B cell (primary cell): ENCODE data around the gene BAHCC1. TPM values are rescaled to one million over a fixed set of nuclear protein-coding genes. Genes with fewer than 3 reads are reported as not detected.

Experiments used
- ATAC-seq: fragments of 200-7000 bp; cut with Tn5 transposase; one replicate; pipeline ENCODE4 v1.10.0; 2021; ENCODE audit warnings: low read depth, mild to moderate bottlenecking, moderate number of reproducible peaks, moderate library complexity
- CTCF ChIA-PET: fragments of 350-600 bp; sonication (Branson Sonifier 250); formaldehyde crosslinking; loops from one replicate; lab custom pipeline; 2021; ENCODE audit warnings: antibody characterized with exemption, inconsistent platforms; lab: Charles Lee
- POLR2A ChIA-PET: fragments of 350-600 bp; sonication (Branson Sonifier 250); formaldehyde crosslinking; loops from one replicate; lab custom pipeline; 2021; ENCODE audit warnings: antibody characterized with exemption; lab: Charles Lee
- DNase-seq: peaks from one replicate; pipeline ENCODE4 v3.0.0; 2013
- H2AFZ ChIP-seq: 2 replicates; pipeline ENCODE4 v1.6.1; 2012; ENCODE audit warnings: mild to moderate bottlenecking, low read depth, low read length; ENCODE audit not compliant: insufficient read depth, poor library complexity, severe bottlenecking
- H3K27ac ChIP-seq, 2 donors: 1 replicate in 1 of 2; 2 replicates in 1 of 2; pipeline ENCODE4 v1.5.1; 2012 to 2013; ENCODE audit warnings: low read length in 2 of 2, mild to moderate bottlenecking in 2 of 2, moderate library complexity in 1 of 2
- H3K27me3 ChIP-seq, 4 experiments: fragments of 200-600 bp in 1 of 4; sonication (generic) in 1 of 4; replicated peaks in 1 of 4; 1 replicate in 2 of 4; 2 replicates in 2 of 4; pipeline versions ENCODE4 v1.6.1 to v1.7.0; 2013 to 2016; ENCODE audit warnings: low read length in 3 of 4, mild to moderate bottlenecking in 2 of 4, mixed read lengths in 1 of 4, moderate library complexity in 1 of 4; ENCODE audit not compliant: insufficient read depth in 4 of 4, control insufficient read depth in 3 of 4; ENCODE audit errors: control extremely low read depth in 1 of 4
- H3K36me3 ChIP-seq, 2 experiments: replicated peaks in 1 of 2; 1 replicate in 1 of 2; 2 replicates in 1 of 2; pipeline versions ENCODE4 v1.6.1 to v1.7.1; 2013; ENCODE audit warnings: low read length in 1 of 2; ENCODE audit not compliant: insufficient read depth in 2 of 2, control insufficient read depth in 1 of 2; ENCODE audit errors: control extremely low read depth in 1 of 2, extremely low read depth in 1 of 2
- H3K4me1 ChIP-seq, 2 donors: fragments of 200-600 bp in 1 of 2; sonication (generic) in 1 of 2; 1 replicate in 1 of 2; 2 replicates in 1 of 2; pipeline versions ENCODE4 v1.5.1 to v1.6.1; 2013 to 2017; ENCODE audit warnings: low read length in 2 of 2; ENCODE audit not compliant: control insufficient read depth in 2 of 2, insufficient read depth in 2 of 2
- H3K4me2 ChIP-seq: replicated peaks from 2 replicates; pipeline ENCODE3; 2012; ENCODE audit warnings: mild to moderate bottlenecking, low read depth, low read length; ENCODE audit not compliant: poor library complexity, severe bottlenecking
- H3K4me3 ChIP-seq, 5 experiments: fragments of 200-600 bp in 1 of 5; sonication (generic) in 1 of 5; 1 replicate in 3 of 5; 2 replicates in 2 of 5; pipeline versions ENCODE4 v1.5.1 to v1.7.0; 2011 to 2016; ENCODE audit warnings: low read length in 4 of 5, mild to moderate bottlenecking in 4 of 5, low read depth in 2 of 5, control low read depth in 1 of 5, moderate library complexity in 1 of 5; ENCODE audit not compliant: insufficient read depth in 1 of 5; ENCODE audit errors: control extremely low read depth in 1 of 5, extremely low read depth in 1 of 5
- H3K79me2 ChIP-seq: fragments of 200-600 bp; sonication (generic); one replicate; pipeline ENCODE4 v1.6.0; 2016; ENCODE audit warnings: low read length; ENCODE audit not compliant: control insufficient read depth, insufficient read depth
- H3K9ac ChIP-seq: fragments of 200-600 bp; sonication (generic); 2 replicates; pipeline ENCODE4 v1.6.1; 2017; ENCODE audit warnings: mild to moderate bottlenecking, low read length, moderate library complexity
- H3K9me3 ChIP-seq, 3 donors: one replicate each; pipeline versions ENCODE4 v1.6.1 to v1.7.1; 2013; ENCODE audit warnings: low read length in 2 of 3; ENCODE audit not compliant: control insufficient read depth in 2 of 3, insufficient read depth in 1 of 3; ENCODE audit errors: control extremely low read depth in 1 of 3
- H4K20me1 ChIP-seq: 2 replicates; pipeline ENCODE4 v1.6.0; 2012; ENCODE audit warnings: mild to moderate bottlenecking, low read length; ENCODE audit not compliant: insufficient read depth, control insufficient read depth, poor library complexity, severe bottlenecking
- H3K27ac Mint-ChIP-seq: one replicate; pipeline ENCODE4 v1.8.0; 2021; ENCODE audit warnings: mixed read lengths
- H3K27me3 Mint-ChIP-seq: one replicate; pipeline ENCODE4 v1.8.0; 2021; ENCODE audit warnings: mixed read lengths
- H3K4me1 Mint-ChIP-seq: one replicate; pipeline ENCODE4 v1.8.0; 2021; ENCODE audit warnings: mixed read lengths
- H3K4me3 Mint-ChIP-seq: one replicate; pipeline ENCODE4 v1.8.0; 2021; ENCODE audit warnings: mixed read lengths
- H3K9me3 Mint-ChIP-seq: one replicate; pipeline ENCODE4 v1.8.0; 2022; ENCODE audit warnings: mixed read lengths; ENCODE audit not compliant: insufficient read depth
- CTCF ChIP-seq: fragments of 200-600 bp; IDR thresholded peaks from one replicate; pipeline ENCODE4 v1.8.0; 2022; ENCODE audit warnings: antibody characterized with exemption, mild to moderate bottlenecking
- EZH2 ChIP-seq: IDR thresholded peaks from 2 replicates; pipeline ENCODE4 v1.6.1; 2012; ENCODE audit warnings: borderline replicate concordance, low read depth, mild to moderate bottlenecking, moderate library complexity, low read length; ENCODE audit not compliant: insufficient read depth, poor library complexity, severe bottlenecking
- WGBS: methylation state at CpG from one replicate; pipeline ENCODE4 v1.1.5; 2013; ENCODE audit warnings: missing lambda C conversion rate; ENCODE audit not compliant: insufficient coverage; 5-methylcytosine and 5-hydroxymethylcytosine counted together
- intact Hi-C: fragments of 100-400 bp; cut with micrococcal nuclease; formaldehyde crosslinking; loops from one replicate; pipeline ENCODE4 v1.10.0; 2022
- polyA plus RNA-seq: library from polyadenylated mRNA; depleted of rRNA; stranded (reverse); fragments of >200 nt; gene quantifications from 2 replicates; pipeline ENCODE4 v1.2.3, GENCODE V29; 2012
- total RNA-seq, 2 donors: library from RNA; stranded (reverse); fragments of 120-200 nt in 1 of 2; gene quantifications; 1 replicate in 1 of 2; 2 replicates in 1 of 2; pipeline versions ENCODE4 v1.2.3 to v1.2.4, GENCODE V29; 2013 to 2022

The BAHCC1 gene
- total and polyA plus RNA-seq, 2 donors (not counting 1 experiment from before 2014, with no cell fraction given) = 0.12 to 0.48 TPM

GRCh38 chr17:81376946-81377714, 18.1 kb upstream of the BAHCC1 start:
- Mint-ChIP-seq H3K27ac (no peak overlapping the region), H3K4me1 (no peaks in the 10 kb centered on the region), H3K27me3 (peaks cover 7% of the 10 kb centered on the region), H3K4me3 (no peak overlapping the region), H3K9me3 (no peaks in the 10 kb centered on the region)
- Histone ChIP-seq H3K27ac (no peak overlapping the region), H3K27me3 (peaks cover 0 to 4% (median 0%) of the 10 kb centered on the region in 4 experiments), H2AFZ (no peak overlapping the region), H3K4me3 (no peak overlapping the region), H3K9me3 (no peaks in the 10 kb centered on the region), H3K9ac (no peak overlapping the region), H3K36me3 (no peaks in the 10 kb centered on the region), H3K79me2 (no peaks in the 10 kb centered on the region), H4K20me1 (no peaks in the 10 kb centered on the region), H3K4me1 (no peaks in the 10 kb centered on the region), H3K4me2 (no peak overlapping the region)
- TF ChIP-seq EZH2 = no peak
- TF ChIP-seq CTCF = no peak
- DNase-seq (no peak), ATAC-seq (no peak)
- POLR2A ChIA-PET = no interaction called here
- 94% methylated on average over 17 of the region's 25 CpGs for whole genome bisulfite sequencing
- intact Hi-C loops = no loop called here
- CTCF ChIA-PET = no interaction called here

- no peak overlapping the region for H3K27ac ChIP-seq
- intact Hi-C loops = no loop called here
- no peaks in the 10 kb centered on the region for H3K4me1 ChIP-seq
- H3K4me2 ChIP-seq = no peak overlapping the region
- H3K79me2 ChIP-seq = no peaks in the 10 kb centered on the region
- H3K4me3 Mint-ChIP-seq = no peak overlapping the region
- no peak overlapping the region for H3K27ac Mint-ChIP-seq
- H3K9me3 ChIP-seq = no peaks in the 10 kb centered on the region
- H3K4me3 ChIP-seq = no peak overlapping the region
- ATAC-seq (no peak), DNase-seq (no peak)
- no peaks in the 10 kb centered on the region for H3K4me1 Mint-ChIP-seq
- H3K9me3 Mint-ChIP-seq = no peaks in the 10 kb centered on the region
- no peak for TF ChIP-seq EZH2
- TF ChIP-seq CTCF = no peak
- peaks cover 7% of the 10 kb centered on the region for H3K27me3 Mint-ChIP-seq
- POLR2A ChIA-PET = no interaction called here
- H3K9ac ChIP-seq = no peak overlapping the region
- peaks cover 0 to 13% (median under 1%) of the 10 kb centered on the region in 4 experiments for H3K27me3 ChIP-seq
- no peak overlapping the region for H2AFZ ChIP-seq
- no peaks in the 10 kb centered on the region for H3K36me3 ChIP-seq
- CTCF ChIA-PET = no interaction called here
- WGBS = 88% methylated on average over 11 of the region's 11 CpGs
- H4K20me1 ChIP-seq = no peaks in the 10 kb centered on the region
Observed at GRCh38 chr17:81378941-81379511, 16.2 kb upstream of the BAHCC1 start.
